GM18870 (cell line): ENCODE results near the gene BTBD2.

Source experiments
- ATAC-seq: cut with Tn5 transposase; IDR thresholded peaks from one replicate; pipeline ENCODE4 v1.9.1; 2021; ENCODE audit warnings: moderate library complexity; ENCODE audit not compliant: unreplicated experiment

BTBD2 gene

DNA sequence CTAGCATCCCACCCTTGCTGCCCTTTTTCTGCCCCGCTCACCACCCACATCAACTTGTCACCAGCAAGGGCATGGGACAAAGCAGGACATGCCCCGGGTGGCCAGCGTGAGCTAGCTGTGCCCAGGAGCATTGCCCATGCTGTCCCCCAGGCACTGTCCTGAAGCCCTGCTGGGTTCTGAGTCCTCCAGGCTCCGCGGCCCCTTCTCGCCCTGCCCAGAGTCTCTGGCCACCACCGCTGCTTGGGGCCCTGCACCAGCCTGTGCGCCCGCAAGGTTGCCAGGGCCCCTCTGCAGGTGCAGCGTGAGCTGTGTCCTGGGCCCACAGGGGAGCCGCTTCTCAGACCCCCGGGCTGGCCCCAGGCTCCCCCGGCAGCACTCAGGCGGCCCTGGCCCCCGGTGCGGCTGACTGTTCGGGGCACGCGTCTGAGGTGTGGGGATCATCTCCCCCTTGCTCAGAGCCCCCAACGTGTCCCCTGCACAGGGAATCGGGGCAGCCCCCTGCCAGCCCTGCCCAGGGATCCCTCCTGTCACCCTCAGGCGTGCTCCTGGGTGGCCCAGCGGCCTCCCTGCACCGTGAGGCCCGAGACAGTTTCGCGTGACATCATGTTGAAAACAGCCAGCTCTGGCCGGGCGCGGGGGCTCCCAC, 70.5 kb downstream of the BTBD2 start:
- no peak for ATAC-seq

DNA sequence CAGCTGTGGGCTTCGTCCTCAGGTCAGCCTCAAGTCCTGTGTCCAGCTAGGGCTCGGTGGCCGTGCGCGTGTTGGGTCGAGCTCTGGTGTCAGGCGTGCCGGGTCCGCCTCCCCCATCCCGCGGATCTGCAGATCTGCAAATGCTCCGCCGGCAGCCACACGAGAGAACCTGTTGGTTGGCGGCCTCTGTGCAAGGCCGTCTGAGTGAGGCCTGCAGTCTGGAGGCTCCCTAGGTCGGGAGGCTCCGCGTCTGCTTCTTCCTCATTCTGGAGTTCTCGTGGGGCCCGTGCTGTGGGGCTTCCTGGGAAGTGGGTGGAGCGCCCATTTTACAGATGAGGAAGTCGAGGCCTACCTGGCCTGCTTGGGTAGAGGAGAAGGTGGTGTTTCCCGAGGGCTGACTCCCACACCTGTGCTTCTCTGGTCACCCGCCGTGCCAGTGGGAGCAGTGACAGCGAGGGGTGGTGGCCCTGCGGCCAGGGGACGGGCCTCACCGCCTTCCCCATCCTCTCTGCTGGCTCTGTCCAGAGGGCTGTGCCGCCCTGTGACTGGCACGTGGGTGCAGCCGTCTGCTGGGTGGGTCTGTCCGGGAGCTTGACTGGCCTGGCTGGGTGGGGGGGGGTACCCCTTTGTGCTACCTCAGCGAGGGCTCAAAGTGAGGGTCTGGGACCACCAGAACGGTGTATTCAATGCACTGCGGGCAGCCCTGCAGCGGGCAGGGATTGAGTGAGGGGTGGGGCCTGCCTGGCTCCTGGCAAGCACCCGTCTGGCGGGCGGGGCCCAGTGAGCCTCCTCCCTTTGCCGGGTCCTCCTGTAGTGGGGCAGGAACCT, 71.2 kb downstream of the BTBD2 start:
- ATAC-seq = no peak

DNA sequence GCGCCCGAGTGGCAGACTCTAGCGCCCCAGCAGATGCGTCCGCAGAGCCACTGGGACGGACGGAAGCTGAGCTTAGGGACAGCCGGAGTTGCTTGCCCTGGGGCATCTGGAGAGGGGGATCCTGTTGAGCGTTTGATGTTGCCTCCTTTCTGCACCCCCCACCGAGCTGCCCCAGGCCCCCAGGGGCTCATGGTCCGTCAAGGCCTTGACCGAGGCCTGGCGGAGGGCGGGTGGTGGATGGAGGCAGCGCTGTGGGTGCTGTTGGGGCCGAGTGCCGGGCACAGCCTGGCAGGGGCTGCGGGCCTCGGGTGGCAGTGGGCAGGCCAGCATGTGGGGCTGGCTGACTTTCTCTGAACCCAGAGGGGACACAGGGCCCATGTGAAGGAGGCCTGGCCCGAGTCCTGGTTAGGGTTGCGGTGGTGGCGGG, 71.8 kb downstream of the BTBD2 start:
- no peak for ATAC-seq

DNA sequence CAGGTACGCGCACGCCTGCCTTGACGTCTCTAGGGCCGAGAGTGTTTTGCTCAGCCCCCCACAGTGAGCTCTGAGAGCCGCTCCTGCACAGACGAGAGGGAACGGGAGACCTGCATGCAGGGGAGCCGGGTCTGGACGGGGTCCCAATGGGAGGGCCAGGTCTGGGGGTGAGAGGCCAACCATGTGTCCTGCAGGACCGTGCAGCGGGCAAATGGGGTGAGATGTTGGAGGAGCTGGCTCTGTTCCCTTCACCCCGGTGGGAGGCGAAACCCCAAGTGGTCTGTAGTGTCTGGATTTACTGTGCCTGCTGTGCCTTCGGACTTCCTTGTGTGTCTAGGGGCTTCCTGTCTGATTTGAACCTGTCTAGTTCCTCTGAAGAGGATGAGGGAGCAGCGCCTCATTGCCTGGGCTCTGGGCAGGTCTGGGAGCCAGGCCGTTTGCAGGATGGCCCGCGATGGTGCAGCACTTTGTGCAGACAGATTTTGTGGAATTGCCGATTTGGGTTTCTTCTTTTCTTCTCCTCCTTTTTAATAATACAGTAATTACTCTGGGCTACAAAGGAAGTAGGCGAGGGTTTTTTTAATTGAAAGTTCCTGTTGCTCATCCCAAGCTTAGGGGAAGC, 72.5 kb downstream of the BTBD2 start:
- no peak for ATAC-seq

DNA sequence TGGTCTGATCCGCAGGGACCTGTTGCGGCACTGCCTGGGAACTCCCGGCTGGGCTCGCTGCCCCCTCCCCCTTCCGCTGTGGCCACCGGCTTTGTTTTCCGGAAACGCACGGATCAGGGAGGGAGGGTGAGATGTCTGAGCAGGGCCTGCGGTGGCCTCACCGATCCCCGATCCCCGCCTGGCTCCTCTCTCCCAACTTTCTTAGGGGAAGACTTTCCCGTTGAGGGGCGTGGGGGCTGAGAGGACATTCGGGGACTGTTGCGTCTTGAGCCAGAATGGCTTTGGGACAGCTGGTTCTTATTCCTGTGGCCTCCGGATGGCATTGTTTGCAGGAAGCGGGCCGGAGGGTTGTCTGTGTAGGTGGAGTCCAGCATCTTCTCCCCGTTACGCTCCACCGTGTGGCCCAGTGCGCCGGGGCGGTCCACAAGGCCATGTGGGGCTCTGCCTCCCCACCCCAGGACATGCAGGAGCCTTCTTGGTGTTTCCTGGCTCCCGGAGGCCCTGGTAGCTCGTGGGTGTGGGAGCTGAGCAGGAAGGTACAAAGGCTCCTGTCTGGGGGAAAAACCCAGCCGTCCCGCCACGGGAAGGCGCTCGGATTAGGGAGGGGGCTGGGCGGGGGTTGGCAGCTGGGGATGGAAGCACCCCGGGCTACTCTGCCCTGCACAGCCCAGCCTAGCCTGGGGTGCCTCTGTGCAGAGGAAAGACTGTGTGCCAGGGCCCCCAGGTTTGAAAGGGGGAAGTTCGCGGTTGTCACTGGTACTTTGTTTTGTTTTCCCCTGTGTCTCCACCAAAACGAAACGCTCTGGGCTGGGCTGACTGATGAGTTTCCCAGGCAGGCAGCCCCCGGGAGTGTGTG, 73.2 kb downstream of the BTBD2 start:
- no peak for ATAC-seq

DNA sequence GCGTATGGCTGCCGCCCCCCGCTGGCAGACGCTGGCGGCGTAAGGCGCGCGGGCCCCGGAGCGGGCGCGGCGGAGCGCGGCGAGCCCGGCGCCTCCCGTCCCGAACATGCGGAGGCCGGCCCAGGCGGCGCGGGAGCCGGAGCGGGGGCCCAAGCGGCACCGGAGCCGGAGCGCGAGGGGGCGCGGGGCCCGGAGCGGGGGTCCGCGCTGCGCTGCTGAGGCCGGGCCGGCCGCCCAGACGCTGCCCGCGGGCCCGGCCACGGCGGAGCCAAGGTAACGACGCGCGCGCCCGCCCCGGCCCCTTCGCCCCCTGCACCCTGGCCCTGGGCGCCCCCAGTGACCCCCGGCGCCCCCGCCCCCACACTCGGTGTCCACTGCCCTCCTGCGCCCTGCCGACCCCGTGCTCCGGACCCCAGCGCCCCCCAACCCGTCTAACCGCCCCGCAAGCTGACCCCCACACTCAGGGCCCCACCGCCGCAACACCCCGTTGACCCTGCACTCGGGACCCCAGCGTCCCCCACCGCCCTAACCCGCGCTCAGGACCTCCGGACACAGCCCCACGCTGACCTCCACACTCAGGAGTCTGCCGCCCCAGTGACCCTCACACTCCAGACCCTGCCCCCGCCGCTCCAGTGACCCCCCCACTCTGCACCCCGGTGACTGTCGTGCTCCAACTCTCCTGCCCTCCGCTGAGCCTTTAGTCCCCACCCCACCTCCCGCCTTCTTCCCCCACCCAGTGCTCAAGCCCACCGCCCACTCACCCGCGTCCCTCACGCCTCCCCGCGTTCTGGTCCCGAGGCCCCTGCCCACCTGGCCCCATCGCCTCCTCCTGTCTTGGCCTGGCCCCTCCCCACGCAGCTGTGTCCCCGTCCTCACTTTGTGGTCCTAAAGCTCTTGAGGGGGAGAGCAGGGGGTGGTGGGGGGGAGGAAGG, 74.1 kb downstream of the BTBD2 start, which contains the start of gene CSNK1G2:
Gene CSNK1G2 (plus strand): TSS at position 27 of the 932 bp plus-strand sequence. CDS start 28,601 bp downstream, outside the sequence.
- ATAC-seq = no peak

DNA sequence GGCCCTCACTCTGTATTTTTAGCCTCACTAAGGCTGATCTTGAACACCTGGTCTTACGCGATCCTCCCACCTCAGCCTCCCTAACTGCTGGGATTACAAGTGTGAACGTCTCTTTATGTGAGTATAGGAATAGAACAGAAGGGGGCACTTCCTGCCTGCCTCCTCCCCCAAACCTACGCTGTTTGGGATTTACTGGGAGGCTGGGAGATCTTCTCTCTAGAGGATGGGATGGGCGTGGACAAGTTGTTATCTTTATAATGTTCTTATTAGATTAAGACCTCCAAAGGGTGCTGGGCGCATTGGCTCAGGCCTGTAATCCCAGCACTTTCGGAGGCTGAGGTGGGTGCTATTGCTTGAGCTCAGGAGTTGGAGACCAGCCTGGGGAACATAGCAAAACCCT, 77.4 kb downstream of the BTBD2 start:
- no peak for ATAC-seq

DNA sequence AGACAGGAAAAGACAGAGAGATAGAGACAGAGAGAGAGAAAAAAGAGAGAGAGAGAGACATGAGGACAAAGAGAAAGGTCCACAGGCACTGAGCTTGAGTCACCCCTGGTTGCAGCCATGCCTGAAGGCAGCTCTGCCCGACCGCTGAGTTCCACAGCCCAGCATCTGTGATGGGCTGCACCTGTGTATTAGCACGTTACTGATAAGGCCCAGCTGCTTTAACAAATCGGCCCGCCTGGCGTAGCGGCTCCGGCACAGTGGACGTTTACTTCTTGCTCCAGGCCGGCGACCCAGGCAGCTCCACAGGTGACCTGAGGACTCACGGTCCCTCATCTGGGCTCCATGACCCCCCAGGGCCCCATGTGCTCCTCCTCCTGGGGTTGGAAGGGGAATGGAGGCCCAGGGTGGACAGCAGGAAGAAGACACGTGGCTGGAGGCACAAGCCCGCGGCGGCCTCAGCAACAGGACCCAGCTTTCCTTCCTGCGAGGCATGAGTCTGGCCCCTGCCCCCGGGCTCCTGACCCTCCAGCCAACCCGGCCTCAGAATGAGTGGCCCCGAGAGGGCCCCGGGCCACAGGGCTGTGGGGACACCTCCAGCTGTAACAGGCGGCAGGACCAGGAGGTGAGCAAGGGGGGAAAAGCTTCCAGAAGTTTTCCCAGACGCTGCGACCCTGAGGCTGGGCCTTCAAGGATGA, 78.5 kb downstream of the BTBD2 start:
- ATAC-seq = no peak

DNA sequence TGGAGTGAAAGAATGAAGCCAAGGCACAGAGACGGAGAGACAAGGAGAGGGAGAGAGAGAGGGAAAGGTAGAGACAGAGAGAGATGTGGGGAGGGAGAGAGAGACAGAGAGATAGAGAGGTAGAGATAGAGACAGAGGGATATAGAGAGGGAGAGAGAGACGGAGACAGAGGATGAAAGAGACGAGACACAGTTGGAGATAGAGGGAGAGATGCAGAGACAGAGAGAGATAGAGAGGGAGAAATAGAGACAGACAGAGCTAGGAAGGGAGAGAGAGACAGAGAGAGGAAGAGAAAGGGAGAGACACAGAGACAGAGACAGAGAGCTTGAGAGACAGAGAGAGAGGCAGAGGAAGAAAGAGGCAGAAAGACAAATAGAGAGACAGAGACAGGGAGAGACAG, 79.1 kb downstream of the BTBD2 start:
- ATAC-seq = no peak

DNA sequence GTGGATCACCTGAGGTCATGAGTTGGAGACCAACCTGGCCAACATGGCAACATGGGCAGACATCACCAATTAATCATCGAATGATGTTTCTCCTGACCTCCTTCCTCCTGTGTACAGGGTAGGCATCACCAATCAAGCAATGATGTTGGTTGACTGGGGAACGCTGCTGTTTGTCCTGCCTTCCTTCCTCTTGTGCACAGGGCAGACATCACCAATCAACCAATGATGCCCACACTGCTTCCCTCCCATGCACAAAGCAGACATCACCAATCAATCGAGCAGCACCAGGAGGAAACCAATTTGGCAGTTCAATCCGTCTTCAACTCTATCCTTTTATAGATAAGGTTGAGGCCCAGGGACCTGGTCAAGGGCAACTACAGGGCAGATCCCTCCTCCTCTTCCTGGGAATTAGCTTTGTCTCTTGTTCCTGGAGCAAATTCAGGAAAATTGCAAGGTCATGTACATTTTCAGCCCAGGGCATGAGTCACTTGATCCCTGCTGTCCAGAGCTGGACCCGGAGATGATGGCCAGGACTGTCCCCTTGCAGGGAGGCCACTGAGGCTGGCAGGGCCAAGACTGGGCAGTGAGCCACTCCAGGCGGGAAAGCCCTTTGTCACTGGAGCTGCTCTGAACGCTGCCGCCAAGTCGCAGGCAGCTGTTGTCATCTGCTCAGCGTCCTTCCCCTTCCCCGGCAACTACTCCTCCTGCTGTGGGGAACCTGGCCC, 79.9 kb downstream of the BTBD2 start:
- no peak for ATAC-seq
